CD4-positive, alpha-beta T cell (primary cell): ENCODE results near the gene CCR3. TPM values are rescaled to one million over a fixed set of nuclear protein-coding genes. Genes with fewer than 3 reads are reported as not detected.

Source experiments
- ATAC-seq: fragments of 200-7000 bp; cut with Tn5 transposase; one replicate; pipeline ENCODE4 v1.10.0; 2022; ENCODE audit warnings: mild to moderate bottlenecking; ENCODE audit not compliant: poor library complexity
- CTCF ChIA-PET: fragments of 350-600 bp; sonication (Branson Sonifier 250); formaldehyde crosslinking; loops from one replicate; lab custom pipeline; 2021; ENCODE audit warnings: antibody characterized with exemption, inconsistent platforms; lab: Charles Lee
- POLR2A ChIA-PET: fragments of 350-600 bp; sonication (Branson Sonifier 250); formaldehyde crosslinking; loops from one replicate; lab custom pipeline; 2021; ENCODE audit warnings: antibody characterized with exemption, inconsistent platforms; lab: Charles Lee
- DNase-seq, 14 experiments: peaks; one replicate each; pipeline ENCODE4 v3.0.0-alpha.2; 2013 to 2020; ENCODE audit warnings: mixed read lengths in 2 of 14
- H3K27ac ChIP-seq, 2 donors: one replicate each; pipeline versions ENCODE4 v1.5.1 to v1.7.0; 2013; ENCODE audit warnings: low read length in 2 of 2, low read depth in 1 of 2, mild to moderate bottlenecking in 1 of 2
- H3K27me3 ChIP-seq, 2 experiments: 1 replicate in 1 of 2; 2 replicates in 1 of 2; pipeline versions ENCODE4 v1.6.1 to v1.7.0; 2013; ENCODE audit warnings: low read length in 2 of 2, control low read depth in 1 of 2, mild to moderate bottlenecking in 1 of 2, moderate library complexity in 1 of 2; ENCODE audit not compliant: insufficient read depth in 2 of 2, control insufficient read depth in 1 of 2
- H3K36me3 ChIP-seq: one replicate; pipeline ENCODE4 v1.6.1; 2013; ENCODE audit warnings: low read length, control low read depth; ENCODE audit not compliant: insufficient read depth
- H3K4me1 ChIP-seq: one replicate; pipeline ENCODE4 v1.6.1; 2013; ENCODE audit warnings: low read length, control low read depth; ENCODE audit not compliant: insufficient read depth
- H3K4me3 ChIP-seq: one replicate; pipeline ENCODE4 v1.5.1; 2013; ENCODE audit warnings: mild to moderate bottlenecking, low read length, moderate library complexity
- H3K9me3 ChIP-seq, 2 experiments: 1 replicate in 1 of 2; 2 replicates in 1 of 2; pipeline versions ENCODE4 v1.6.1 to v1.7.0; 2013; ENCODE audit warnings: low read length in 2 of 2, mild to moderate bottlenecking in 2 of 2, control low read depth in 1 of 2, moderate library complexity in 1 of 2; ENCODE audit not compliant: control insufficient read depth in 1 of 2, insufficient read depth in 1 of 2
- H3K27ac Mint-ChIP-seq: one replicate; pipeline ENCODE4 v1.8.0; 2020; ENCODE audit warnings: mixed read lengths
- H3K27me3 Mint-ChIP-seq: one replicate; pipeline ENCODE4 v1.8.0; 2021; ENCODE audit warnings: mixed read lengths
- H3K36me3 Mint-ChIP-seq: one replicate; pipeline ENCODE4 v1.8.0; 2021; ENCODE audit warnings: low read depth, mixed read lengths
- H3K4me1 Mint-ChIP-seq: one replicate; pipeline ENCODE4 v1.8.0; 2021; ENCODE audit warnings: low read depth, mixed read lengths
- H3K4me3 Mint-ChIP-seq: one replicate; pipeline ENCODE4 v1.8.0; 2020; ENCODE audit warnings: mild to moderate bottlenecking, mixed read lengths
- H3K9me3 Mint-ChIP-seq: one replicate; pipeline ENCODE4 v1.8.0; 2020; ENCODE audit warnings: mixed read lengths
- intact Hi-C, 2 experiments: fragments of 100-400 bp; cut with DNase I in 1 of 2; cut with micrococcal nuclease in 1 of 2; formaldehyde crosslinking; loops; one replicate each; pipeline versions ENCODE4 v1.15.1 to v1.9.0; 2023 to 2025; cut with DNase I, micrococcal nuclease
- total RNA-seq, 174 experiments: library from RNA in 2 of 174; stranded (reverse) in 2 of 174; gene quantifications; one replicate each; pipeline ENCODE4 v1.2.3 and lab custom pipeline; 2021 to 2026
- TF ChIP-seq, protein P1 (sequence below): fragments of 200-600 bp; IDR thresholded peaks from one replicate; pipeline ENCODE4 v1.8.0; 2022; ENCODE audit warnings: antibody characterized with exemption, mild to moderate bottlenecking

Gene CCR3
- total RNA-seq, 2 experiments from 2014 or later: not detected

DNA sequence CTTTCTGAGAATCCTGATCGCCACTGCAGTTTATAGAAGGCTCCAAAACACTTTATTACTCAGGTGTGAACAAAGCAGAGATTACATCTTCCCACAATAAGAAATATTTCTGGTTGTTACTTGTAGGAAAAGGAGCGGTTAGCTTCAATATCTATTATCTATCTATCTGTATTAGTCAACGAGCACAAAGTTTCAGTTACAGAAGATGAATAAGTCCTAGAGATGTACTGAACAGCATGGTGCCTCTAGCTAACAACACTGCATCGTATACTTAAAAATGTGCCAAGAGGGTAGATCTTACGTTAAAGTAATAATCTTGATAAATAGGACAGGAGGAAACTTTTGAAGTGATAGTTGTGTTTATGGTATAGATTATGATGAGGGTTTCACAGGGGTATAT lies 10.9 kb upstream of the CCR3 start:
- Mint-ChIP-seq H3K27ac (no peak overlapping the region), H3K9me3 (peaks cover 2% of the 10 kb centered on the region), H3K36me3 (no peaks in the 10 kb centered on the region), H3K4me3 (no peak overlapping the region), H3K27me3 (peaks cover 11% of the 10 kb centered on the region), H3K4me1 (no peaks in the 10 kb centered on the region)
- intact Hi-C loops: no loop called here
- ChIA-PET POLR2A (no interaction called here), CTCF (no interaction called here)
- H3K9me3 ChIP-seq: no peaks in the 10 kb centered on the region
- peaks cover 2% of the 10 kb centered on the region for H3K4me1 ChIP-seq
- no peaks in the 10 kb centered on the region for H3K27me3 ChIP-seq
- ATAC-seq (no peak), DNase-seq (no peak)
- no peak overlapping the region for H3K4me3 ChIP-seq
- H3K27ac ChIP-seq: no peak overlapping the region
- H3K36me3 ChIP-seq: no peaks in the 10 kb centered on the region
- TF ChIP-seq, protein P1, sequence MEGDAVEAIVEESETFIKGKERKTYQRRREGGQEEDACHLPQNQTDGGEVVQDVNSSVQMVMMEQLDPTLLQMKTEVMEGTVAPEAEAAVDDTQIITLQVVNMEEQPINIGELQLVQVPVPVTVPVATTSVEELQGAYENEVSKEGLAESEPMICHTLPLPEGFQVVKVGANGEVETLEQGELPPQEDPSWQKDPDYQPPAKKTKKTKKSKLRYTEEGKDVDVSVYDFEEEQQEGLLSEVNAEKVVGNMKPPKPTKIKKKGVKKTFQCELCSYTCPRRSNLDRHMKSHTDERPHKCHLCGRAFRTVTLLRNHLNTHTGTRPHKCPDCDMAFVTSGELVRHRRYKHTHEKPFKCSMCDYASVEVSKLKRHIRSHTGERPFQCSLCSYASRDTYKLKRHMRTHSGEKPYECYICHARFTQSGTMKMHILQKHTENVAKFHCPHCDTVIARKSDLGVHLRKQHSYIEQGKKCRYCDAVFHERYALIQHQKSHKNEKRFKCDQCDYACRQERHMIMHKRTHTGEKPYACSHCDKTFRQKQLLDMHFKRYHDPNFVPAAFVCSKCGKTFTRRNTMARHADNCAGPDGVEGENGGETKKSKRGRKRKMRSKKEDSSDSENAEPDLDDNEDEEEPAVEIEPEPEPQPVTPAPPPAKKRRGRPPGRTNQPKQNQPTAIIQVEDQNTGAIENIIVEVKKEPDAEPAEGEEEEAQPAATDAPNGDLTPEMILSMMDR: no peak

DNA sequence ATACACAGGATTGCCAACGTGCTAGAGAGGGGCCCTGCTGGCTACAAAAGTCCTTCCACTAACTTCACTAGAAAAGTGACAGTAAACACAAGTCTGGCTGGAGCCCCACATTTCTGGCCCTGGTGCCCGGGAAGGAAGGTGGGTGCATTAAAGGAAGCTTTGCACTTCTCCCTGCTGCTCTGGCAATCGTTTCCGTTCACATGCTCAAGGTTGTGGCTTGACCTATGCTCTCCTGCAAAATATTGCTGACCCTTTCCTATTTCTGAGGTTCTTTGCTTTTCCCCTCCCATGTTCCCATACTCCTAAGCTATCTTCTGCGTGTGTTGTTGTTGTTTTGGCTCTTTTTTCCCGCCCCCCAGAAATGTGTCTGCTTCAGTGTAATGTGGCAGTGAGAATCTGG lies 9.1 kb upstream of the CCR3 start:
- Histone ChIP-seq H3K9me3 (no peaks in the 10 kb centered on the region), H3K36me3 (no peaks in the 10 kb centered on the region), H3K4me1 (peaks cover 3% of the 10 kb centered on the region), H3K4me3 (no peak overlapping the region), H3K27me3 (no peaks in the 10 kb centered on the region), H3K27ac (no peak overlapping the region)
- ChIA-PET CTCF (interaction anchor here (1.5 kb wide), 1 partner anchor 135 kb away, joined by 3 read pairs; no protein-coding TSS in a partner anchor), POLR2A (no interaction called here)
- TF ChIP-seq, protein P1: no peak
- Mint-ChIP-seq H3K4me1 (no peaks in the 10 kb centered on the region), H3K27me3 (peaks cover 11% of the 10 kb centered on the region), H3K27ac (no peak overlapping the region), H3K9me3 (no peaks in the 10 kb centered on the region), H3K36me3 (no peaks in the 10 kb centered on the region), H3K4me3 (no peak overlapping the region)
- intact Hi-C loops: no loop called here
- no peak for DNase-seq
- ATAC-seq: no peak

DNA sequence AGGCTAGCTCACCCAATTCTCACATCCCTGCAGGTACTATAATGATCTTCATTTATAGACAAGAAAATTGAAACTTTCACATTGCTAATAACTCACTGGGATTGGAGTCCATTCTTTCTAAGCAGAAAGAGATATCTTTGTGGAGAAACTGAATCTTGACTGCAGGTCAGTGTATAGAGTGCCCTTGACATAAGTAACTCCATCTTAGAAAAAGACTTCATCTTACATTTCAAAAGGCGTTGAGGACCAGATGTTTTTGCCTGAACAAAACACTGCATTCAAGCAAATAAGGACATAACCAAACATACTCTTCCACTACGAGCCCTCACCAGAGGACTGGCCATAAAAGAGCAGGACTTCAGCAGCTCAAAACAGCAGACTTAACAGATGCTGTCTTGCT lies 6.8 kb upstream of the CCR3 start:
- ChIA-PET POLR2A (no interaction called here), CTCF (no interaction called here)
- TF ChIP-seq, protein P1: no peak
- intact Hi-C loops: no loop called here
- H3K9me3 Mint-ChIP-seq: no peaks in the 10 kb centered on the region
- Histone ChIP-seq H3K27ac (no peak overlapping the region), H3K4me3 (no peak overlapping the region), H3K4me1 (peaks cover 3% of the 10 kb centered on the region), H3K27me3 (no peaks in the 10 kb centered on the region), H3K36me3 (no peaks in the 10 kb centered on the region), H3K9me3 (no peaks in the 10 kb centered on the region)
- DNase-seq (no peak), ATAC-seq (no peak)
- H3K27me3 Mint-ChIP-seq: peaks cover 4% of the 10 kb centered on the region
- H3K4me1 Mint-ChIP-seq: no peaks in the 10 kb centered on the region
- no peak overlapping the region for H3K4me3 Mint-ChIP-seq
- no peaks in the 10 kb centered on the region for H3K36me3 Mint-ChIP-seq
- H3K27ac Mint-ChIP-seq: no peak overlapping the region
